GM23338 (cell line): ENCODE results near the gene GPRC5B.

Experiments
- CREB1 ChIP-seq: fragments of 250-450 bp; sonication (Bioruptor Pico); IDR thresholded peaks from 2 replicates; pipeline ENCODE4 v1.5.0; 2020; ENCODE audit warnings: low read depth, mild to moderate bottlenecking, moderate library complexity
- CTCF ChIP-seq, 2 experiments: fragments of 200-600 bp in 1 of 2; sonication (generic) in 1 of 2; conservative IDR thresholded peaks; 2 replicates each; pipeline versions ENCODE4 v1.5.1 to v1.6.1; 2016 to 2017; ENCODE audit warnings: antibody characterized with exemption in 2 of 2, low read depth in 2 of 2, mild to moderate bottlenecking in 2 of 2, moderate library complexity in 1 of 2
- EZH2 ChIP-seq: fragments of 200-600 bp; sonication (generic); IDR thresholded peaks from one replicate; pipeline ENCODE4 v1.8.0; 2017; ENCODE audit warnings: antibody characterized with exemption, mild to moderate bottlenecking, low read depth; ENCODE audit not compliant: unreplicated experiment
- JUNB ChIP-seq: IDR thresholded peaks from one replicate; pipeline ENCODE4 v1.6.1; 2016; ENCODE audit warnings: antibody characterized with exemption; ENCODE audit not compliant: unreplicated experiment
- POLR2AphosphoS5 ChIP-seq: IDR thresholded peaks from 2 replicates; pipeline ENCODE4 v1.6.1; 2016; ENCODE audit warnings: antibody characterized with exemption, low read depth
- TF ChIP-seq, protein P1 (sequence below): IDR thresholded peaks from one replicate; pipeline ENCODE4 v1.6.1; 2018; ENCODE audit warnings: antibody characterized with exemption; ENCODE audit not compliant: unreplicated experiment

GRCh38 chr16:19823322-19823721 lies 61.3 kb downstream of the GPRC5B start:
- no peak for TF ChIP-seq CTCF (conservative IDR thresholded peaks at IDR 0.05; ENCODE audit: low read depth in 2 of 2)
- no peak for TF ChIP-seq POLR2AphosphoS5
- no peak for TF ChIP-seq EZH2
- no peak for TF ChIP-seq CREB1 (CRISPR knock-in tag)
- TF ChIP-seq, protein P1, sequence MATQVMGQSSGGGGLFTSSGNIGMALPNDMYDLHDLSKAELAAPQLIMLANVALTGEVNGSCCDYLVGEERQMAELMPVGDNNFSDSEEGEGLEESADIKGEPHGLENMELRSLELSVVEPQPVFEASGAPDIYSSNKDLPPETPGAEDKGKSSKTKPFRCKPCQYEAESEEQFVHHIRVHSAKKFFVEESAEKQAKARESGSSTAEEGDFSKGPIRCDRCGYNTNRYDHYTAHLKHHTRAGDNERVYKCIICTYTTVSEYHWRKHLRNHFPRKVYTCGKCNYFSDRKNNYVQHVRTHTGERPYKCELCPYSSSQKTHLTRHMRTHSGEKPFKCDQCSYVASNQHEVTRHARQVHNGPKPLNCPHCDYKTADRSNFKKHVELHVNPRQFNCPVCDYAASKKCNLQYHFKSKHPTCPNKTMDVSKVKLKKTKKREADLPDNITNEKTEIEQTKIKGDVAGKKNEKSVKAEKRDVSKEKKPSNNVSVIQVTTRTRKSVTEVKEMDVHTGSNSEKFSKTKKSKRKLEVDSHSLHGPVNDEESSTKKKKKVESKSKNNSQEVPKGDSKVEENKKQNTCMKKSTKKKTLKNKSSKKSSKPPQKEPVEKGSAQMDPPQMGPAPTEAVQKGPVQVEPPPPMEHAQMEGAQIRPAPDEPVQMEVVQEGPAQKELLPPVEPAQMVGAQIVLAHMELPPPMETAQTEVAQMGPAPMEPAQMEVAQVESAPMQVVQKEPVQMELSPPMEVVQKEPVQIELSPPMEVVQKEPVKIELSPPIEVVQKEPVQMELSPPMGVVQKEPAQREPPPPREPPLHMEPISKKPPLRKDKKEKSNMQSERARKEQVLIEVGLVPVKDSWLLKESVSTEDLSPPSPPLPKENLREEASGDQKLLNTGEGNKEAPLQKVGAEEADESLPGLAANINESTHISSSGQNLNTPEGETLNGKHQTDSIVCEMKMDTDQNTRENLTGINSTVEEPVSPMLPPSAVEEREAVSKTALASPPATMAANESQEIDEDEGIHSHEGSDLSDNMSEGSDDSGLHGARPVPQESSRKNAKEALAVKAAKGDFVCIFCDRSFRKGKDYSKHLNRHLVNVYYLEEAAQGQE = no peak
- TF ChIP-seq JUNB = no peak
